IMR-90 (cell line): Measurements from ENCODE around the gene DSCAML1. TPM values are rescaled to one million over a fixed set of nuclear protein-coding genes. Genes with fewer than 3 reads are reported as not detected.

Experiments
- ATAC-seq: fragments of 200-7000 bp; cut with Tn5 transposase; 2 replicates; pipeline ENCODE4 v1.9.1; 2020; ENCODE audit warnings: low read depth, mild to moderate bottlenecking, moderate library complexity
- BruUV-seq: library from RNA; stranded (reverse); fragments of 400-500 nt; replicated peaks from 2 replicates; lab custom pipeline; 2021; lab: Mats Ljungman, UMichigan
- CTCF ChIA-PET: fragments of 300-600 bp; formaldehyde crosslinking; extraction: SDS; loops from one replicate; lab custom pipeline; 2021; ENCODE audit warnings: antibody characterized with exemption; lab: Yijun Ruan, JAX
- POLR2A ChIA-PET: fragments of 300-600 bp; sonication (Branson Sonifier 250); formaldehyde crosslinking; loops from one replicate; lab custom pipeline; 2022; ENCODE audit warnings: antibody characterized with exemption; ENCODE audit not compliant: unreplicated experiment; lab: Charles Lee
- DNase-seq: peaks from one replicate; pipeline ENCODE4 v3.0.0; 2013
- H2AFZ ChIP-seq: replicated peaks from 2 replicates; pipeline ENCODE3; 2013; ENCODE audit warnings: low read length, mild to moderate bottlenecking; ENCODE audit not compliant: poor library complexity
- H2AK5ac ChIP-seq: 2 replicates; pipeline ENCODE4 v1.6.1; 2013; ENCODE audit warnings: low read depth, low read length, inconsistent platforms
- H2AK9ac ChIP-seq: replicated peaks from 2 replicates; pipeline ENCODE3; 2013; ENCODE audit warnings: mild to moderate bottlenecking, low read depth, low read length, moderate library complexity; ENCODE audit not compliant: poor library complexity
- H2BK120ac ChIP-seq: 2 replicates; pipeline ENCODE4 v1.6.1; 2013; ENCODE audit warnings: low read depth, low read length, inconsistent platforms
- H2BK15ac ChIP-seq: 3 replicates; pipeline ENCODE4 v1.6.1; 2013; ENCODE audit warnings: low read depth, low read length, inconsistent platforms
- H2BK20ac ChIP-seq: 2 replicates; pipeline ENCODE4 v1.6.1; 2013; ENCODE audit warnings: low read depth, mild to moderate bottlenecking, inconsistent platforms, low read length, moderate library complexity
- H2BK5ac ChIP-seq: 2 replicates; pipeline ENCODE4 v1.6.1; 2013; ENCODE audit warnings: mild to moderate bottlenecking, low read depth, low read length, inconsistent platforms; ENCODE audit not compliant: poor library complexity, severe bottlenecking
- H3K14ac ChIP-seq: replicated peaks from 2 replicates; pipeline ENCODE4 v1.6.1; 2013; ENCODE audit warnings: low read depth, low read length, inconsistent platforms
- H3K18ac ChIP-seq: 2 replicates; pipeline ENCODE4 v1.6.1; 2013; ENCODE audit warnings: low read depth, low read length, control low read depth
- H3K23ac ChIP-seq: 2 replicates; pipeline ENCODE4 v1.6.1; 2013; ENCODE audit warnings: low read depth, low read length, inconsistent platforms
- H3K27ac ChIP-seq: 2 replicates; pipeline ENCODE4 v1.5.1; 2013; ENCODE audit warnings: mild to moderate bottlenecking, control low read depth, low read length; ENCODE audit not compliant: insufficient read depth
- H3K27me3 ChIP-seq: 2 replicates; pipeline ENCODE4 v1.6.1; 2013; ENCODE audit warnings: low read length; ENCODE audit not compliant: control insufficient read depth, insufficient read depth
- H3K36me3 ChIP-seq: 2 replicates; pipeline ENCODE4 v1.6.1; 2013; ENCODE audit warnings: low read length, mixed read lengths; ENCODE audit not compliant: control insufficient read depth, insufficient read depth
- H3K4ac ChIP-seq: 2 replicates; pipeline ENCODE4 v1.6.1; 2013; ENCODE audit warnings: low read depth, low read length, inconsistent platforms
- H3K4me1 ChIP-seq: 2 replicates; pipeline ENCODE4 v1.6.1; 2013; ENCODE audit warnings: low read length, mixed read lengths; ENCODE audit not compliant: control insufficient read depth, insufficient read depth
- H3K4me2 ChIP-seq: 2 replicates; pipeline ENCODE4 v1.6.1; 2013; ENCODE audit warnings: low read depth, mild to moderate bottlenecking, control low read depth, low read length, moderate library complexity
- H3K4me3 ChIP-seq: 2 replicates; pipeline ENCODE4 v1.5.1; 2013; ENCODE audit warnings: low read depth, mild to moderate bottlenecking, control low read depth, low read length, moderate library complexity; ENCODE audit not compliant: insufficient read depth
- H3K56ac ChIP-seq: 2 replicates; pipeline ENCODE4 v1.6.1; 2013; ENCODE audit warnings: low read length, inconsistent platforms; ENCODE audit not compliant: insufficient read depth; ENCODE audit errors: extremely low read depth
- H3K79me1 ChIP-seq, 2 experiments: 2 replicates each; pipeline ENCODE4 v1.6.1; 2013; ENCODE audit warnings: low read length in 2 of 2, inconsistent platforms in 1 of 2, low read depth in 1 of 2
- H3K9ac ChIP-seq: 2 replicates; pipeline ENCODE4 v1.6.1; 2013; ENCODE audit warnings: low read depth, low read length, control low read depth
- H3K9me1 ChIP-seq: 2 replicates; pipeline ENCODE4 v1.6.1; 2013; ENCODE audit warnings: low read length, inconsistent platforms; ENCODE audit not compliant: insufficient read depth
- H3K9me3 ChIP-seq: 2 replicates; pipeline ENCODE4 v1.6.1; 2013; ENCODE audit warnings: low read length; ENCODE audit not compliant: control insufficient read depth, insufficient read depth
- H4K20me1 ChIP-seq: 2 replicates; pipeline ENCODE4 v1.6.1; 2013; ENCODE audit warnings: low read length, inconsistent platforms; ENCODE audit not compliant: insufficient read depth
- H4K5ac ChIP-seq: 2 replicates; pipeline ENCODE4 v1.6.1; 2013; ENCODE audit warnings: mild to moderate bottlenecking, low read depth, low read length, control low read depth
- H4K8ac ChIP-seq, 2 experiments: 2 replicates each; pipeline ENCODE4 v1.6.1; 2013; ENCODE audit warnings: low read depth in 2 of 2, low read length in 2 of 2, control low read depth in 1 of 2, inconsistent platforms in 1 of 2
- H4K91ac ChIP-seq: 2 replicates; pipeline ENCODE4 v1.6.1; 2013; ENCODE audit warnings: low read depth, low read length, inconsistent platforms; ENCODE audit not compliant: insufficient read depth
- FOS ChIP-seq: fragments of 150-350 bp; IDR thresholded peaks from 2 replicates; pipeline ENCODE4 v1.6.1; 2016; ENCODE audit warnings: low read depth, low read length
- POLR2A ChIP-seq: IDR thresholded peaks from 2 replicates; pipeline ENCODE4 v1.6.1; 2012; ENCODE audit warnings: mild to moderate bottlenecking, low read depth, low read length
- WGBS, 2 experiments: methylation state at CpG; one replicate each; pipeline versions ENCODE4 v1.1.5 to v1.1.7; 2013; ENCODE audit warnings: missing lambda C conversion rate in 2 of 2; ENCODE audit not compliant: insufficient read length in 1 of 2; ENCODE audit errors: extremely low coverage in 2 of 2; 5-methylcytosine and 5-hydroxymethylcytosine counted together
- dilution Hi-C: fragments of 300-500 bp; cut with HindIII; formaldehyde crosslinking; loops from one replicate; pipeline ENCODE4 v1.14.3; 2018; ENCODE audit warnings: low sequenced_read_pairs; ENCODE audit not compliant: unreplicated experiment
- in situ Hi-C: fragments of 300-500 bp; cut with MboI; formaldehyde crosslinking; loops from 3 replicates; pipeline ENCODE4 v1.14.3; 2019; ENCODE audit warnings: low sequenced_read_pairs, inconsistent platforms, mixed read lengths
- intact Hi-C: fragments of 100-400 bp; cut with micrococcal nuclease; formaldehyde crosslinking; loops from 2 replicates; pipeline ENCODE4 v1.10.0; 2022
- polyA plus RNA-seq, 3 experiments: library from polyadenylated mRNA; depleted of rRNA; stranded (reverse); fragments of >200 nt; gene quantifications; 2 replicates each; pipeline ENCODE4 v1.2.3, GENCODE V29; 2012; ENCODE audit warnings: low replicate concordance in 1 of 3
- total RNA-seq: library from RNA; depleted of rRNA; stranded (reverse); fragments of >200 nt; gene quantifications from 2 replicates; pipeline ENCODE4 v1.2.3, GENCODE V29; 2012

DSCAML1 gene
- total and polyA plus RNA-seq, 2 of the 4 experiments (the other 2 are of a cell fraction) = not detected

DNA sequence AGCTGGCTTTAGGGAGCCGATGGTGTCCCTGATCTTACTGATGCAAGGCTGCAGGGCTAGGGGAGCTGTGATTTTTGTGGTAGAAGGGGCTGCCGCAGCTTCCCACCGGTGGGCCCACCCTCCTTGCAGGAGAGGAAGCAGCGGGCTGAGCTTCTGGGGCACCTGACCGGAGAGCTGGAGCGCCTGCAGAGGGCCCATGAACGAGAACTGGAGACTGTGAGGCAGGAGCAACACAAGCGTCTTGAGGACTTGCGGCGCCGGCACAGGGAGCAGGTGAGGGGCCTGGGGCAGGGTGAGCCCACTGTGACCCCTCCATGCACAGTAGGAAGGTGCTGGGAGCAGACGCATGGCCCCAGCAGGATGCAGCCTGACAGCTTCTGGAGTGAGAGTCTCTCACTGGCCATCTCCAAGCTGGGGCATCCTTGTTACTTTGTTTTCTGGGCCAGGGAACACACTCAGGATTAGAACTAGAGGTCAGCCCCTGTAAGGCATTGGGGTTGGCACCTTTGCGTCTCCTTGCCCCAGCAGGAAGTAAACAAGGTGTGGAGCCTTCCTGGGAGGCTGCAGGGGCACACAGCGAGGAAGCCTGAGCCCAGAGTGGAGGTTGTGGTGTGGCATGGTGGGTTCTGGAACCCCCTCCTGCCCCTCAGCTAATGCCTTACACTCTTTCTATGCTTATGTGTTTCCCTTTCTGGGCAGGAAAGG, 402.6 kb downstream of the DSCAML1 start:
- H3K27me3 ChIP-seq = no peaks in the 10 kb centered on the region
- intact Hi-C loops (no loop called here), in situ Hi-C loops (no loop called here), dilution Hi-C loops (no loop called here)
- H2BK15ac ChIP-seq = no peak overlapping the region
- no peak overlapping the region for H3K4me2 ChIP-seq
- no peak overlapping the region for H3K4me3 ChIP-seq
- TF ChIP-seq POLR2A = no peak
- TF ChIP-seq FOS = no peak
- ATAC-seq (no peak), DNase-seq (no peak)
- H3K36me3 ChIP-seq = peaks cover 69% of the 10 kb centered on the region
- H3K23ac ChIP-seq = no peak overlapping the region
- H3K4me1 ChIP-seq = peaks cover under 1% of the 10 kb centered on the region; the same call in 1 of the 2 replicates
- H4K5ac ChIP-seq = no peak overlapping the region
- H3K9ac ChIP-seq = no peak overlapping the region
- peaks cover 6% of the 10 kb centered on the region; the same call in 1 of the 2 replicates for H3K9me3 ChIP-seq
- no peak overlapping the region for H2BK5ac ChIP-seq
- H3K27ac ChIP-seq = no peak overlapping the region
- 92% methylated on average over 6 of the region's 14 CpGs; no CpG with 5 or more reads in 1 of the 2 experiments for WGBS, 2 experiments
- H2AK5ac ChIP-seq = no peak overlapping the region
- no peak overlapping the region for H4K91ac ChIP-seq
- BruUV-seq = no TSS peak
- CTCF ChIA-PET = no interaction called here
- H3K4ac ChIP-seq = no peak overlapping the region
- H4K20me1 ChIP-seq = no peaks in the 10 kb centered on the region; the same call in 1 of the 2 replicates
- H2BK120ac ChIP-seq = no peak overlapping the region
- H2AFZ ChIP-seq = no peak overlapping the region
- peaks cover 4% of the 10 kb centered on the region; the same call in 1 of the 2 replicates for H3K9me1 ChIP-seq
- no peak overlapping the region for H3K18ac ChIP-seq
- POLR2A ChIA-PET = no interaction called here
- peaks cover 0 to 4% of the 10 kb centered on the region in 2 experiments; a peak in 1 of 4 replicates for H3K79me1 ChIP-seq
- H3K56ac ChIP-seq = no peak overlapping the region
- no peak overlapping the region for H2BK20ac ChIP-seq
- no peak overlapping the region for H4K8ac ChIP-seq
- H2AK9ac ChIP-seq = no peak overlapping the region
- no peak overlapping the region for H3K14ac ChIP-seq
